CD4-positive, alpha-beta T cell treated with Interleukin-12 subunit alpha and Interleukin-12 subunit beta, for 1 hour (primary cell): Measurements from ENCODE around the gene RRAD.
A peak's percentile ranks its signal among the peaks of the same experiment; 100 is the strongest.

ENCODE experiments used
- DNase-seq: peaks from one replicate; pipeline ENCODE4 v3.0.0-alpha.2; 2020

The RRAD gene

DNA sequence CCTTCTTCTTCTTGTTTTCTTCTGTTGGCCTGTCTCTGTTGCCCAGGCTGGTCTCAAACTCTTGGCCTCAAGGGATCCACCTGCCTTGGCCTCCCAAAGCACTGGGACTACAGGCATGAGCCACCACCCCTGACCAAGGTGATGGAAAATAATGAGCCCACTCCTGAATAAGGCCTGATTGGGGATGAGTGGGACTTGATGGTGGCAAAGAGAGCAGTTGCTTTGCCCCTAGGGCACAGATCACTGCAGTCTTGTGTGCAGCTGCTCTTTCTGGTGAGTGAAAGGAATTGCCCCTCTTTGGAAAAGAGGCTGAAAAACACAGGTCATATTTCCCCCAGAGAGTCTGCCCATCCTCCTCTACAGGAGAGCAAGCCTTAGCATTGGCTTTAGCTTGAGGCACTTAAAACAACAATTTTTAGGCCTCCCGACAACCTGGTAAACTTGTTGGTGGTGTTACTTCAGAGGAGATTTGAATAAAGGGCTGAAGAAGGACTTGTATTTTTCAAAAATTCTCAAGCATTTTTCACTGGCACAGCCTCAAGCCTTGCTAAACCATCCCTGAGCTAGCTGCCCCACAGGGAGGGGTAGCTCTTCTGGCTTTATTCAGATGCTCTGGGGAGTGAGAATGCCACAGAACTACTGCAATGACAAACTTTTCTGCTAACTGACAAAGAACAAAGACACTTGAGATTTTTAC, 51.1 kb downstream of the RRAD start:
- DNase-seq: no peak

GRCh38 chr16:66873685-66874055, 51.7 kb downstream of the RRAD start:
- DNase-seq: no peak

DNA sequence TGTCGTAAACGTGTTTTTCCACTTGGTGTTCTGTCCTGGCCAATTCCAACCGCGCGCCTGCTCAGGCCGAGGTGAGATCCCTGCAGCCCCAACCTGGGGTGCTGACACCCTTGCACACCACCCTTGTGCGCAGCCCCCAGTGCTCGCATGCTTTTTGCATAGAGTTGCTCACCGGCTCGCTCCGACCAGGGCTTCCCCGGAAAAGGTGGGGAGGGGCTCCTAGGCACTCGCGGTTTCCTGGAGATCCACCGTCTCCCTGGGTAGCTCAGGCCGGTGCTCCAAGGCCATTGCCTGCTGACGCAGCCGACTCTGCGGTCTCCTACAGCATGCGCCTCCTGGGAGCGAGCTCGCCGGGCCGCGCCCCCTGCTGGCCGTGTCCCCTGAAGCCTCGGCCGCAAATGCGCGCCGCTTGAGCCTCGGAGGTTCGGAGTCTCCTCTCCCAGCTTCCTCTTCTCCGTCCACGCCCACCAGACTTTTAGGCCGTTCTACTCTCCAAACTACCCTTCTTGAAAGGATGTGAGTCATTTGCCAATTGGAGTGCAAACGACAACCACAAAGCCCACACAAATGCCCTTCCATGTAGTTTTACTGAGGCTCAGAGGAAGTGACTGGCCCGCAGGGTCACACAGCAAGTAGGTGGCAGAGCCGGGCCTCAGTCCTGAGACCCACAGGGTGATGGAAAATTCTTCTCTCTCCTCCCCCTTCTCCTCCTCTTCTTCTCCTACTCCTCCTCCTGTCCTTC, 52.2 kb downstream of the RRAD start:
- DNase-seq: peak; percentile 90

DNA sequence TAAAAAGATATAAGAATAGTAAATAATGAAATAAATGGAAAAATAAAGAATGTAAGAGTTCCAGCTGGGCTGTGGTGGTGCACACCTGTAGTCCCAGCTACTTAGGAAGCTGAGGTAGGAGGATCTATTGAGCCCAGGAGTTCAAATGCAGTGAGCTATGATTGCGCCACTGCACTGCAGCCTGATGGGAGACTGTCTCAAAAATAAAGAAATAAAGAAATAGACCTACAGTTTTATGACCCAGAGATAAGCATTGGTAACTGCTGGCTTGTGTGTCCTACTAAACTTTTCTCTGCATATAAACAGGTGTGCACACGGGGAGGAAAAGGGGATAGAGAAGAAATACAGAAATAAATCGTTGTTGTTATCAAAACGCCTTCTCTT, 52.8 kb downstream of the RRAD start:
- no peak for DNase-seq

- DNase-seq: no peak
These were observed 53.5 kb downstream of the RRAD start for GRCh38 chr16:66871840-66872239.
